DOHH2 (cell line): ENCODE measurements around the gene ARHGEF16.

Source experiments
- CTCF ChIP-seq: fragments of 200-600 bp; sonication (generic); IDR thresholded peaks from one replicate; pipeline ENCODE4 v1.5.1; 2014; ENCODE audit warnings: antibody characterized with exemption, mild to moderate bottlenecking, low read depth, low read length; ENCODE audit not compliant: poor library complexity, severe bottlenecking
- EZH2phosphoT487 ChIP-seq: fragments of 200-600 bp; sonication (generic); IDR thresholded peaks from 2 replicates; pipeline ENCODE4 v1.6.1; 2017; ENCODE audit warnings: borderline replicate concordance, mild to moderate bottlenecking, antibody characterized with exemption, low read length, moderate library complexity, mixed read lengths

- TF ChIP-seq CTCF (no peak), EZH2phosphoT487 (no peak)
Observed at GRCh38 chr1:3443807-3444206, 10.7 kb upstream of the ARHGEF16 start.
